Superior temporal gyrus (tissue), 1 donor: ENCODE results near the gene STATH.
"Not testable (repeated sequence)": the region's sequence is repeated elsewhere in the genome, so short reads cannot be mapped to it uniquely, and the experiment has no call there.

ENCODE experiments used
- DNase-seq: peaks from one replicate; pipeline ENCODE4 v3.0.0-alpha.2; 2016; ENCODE audit errors: extremely low spot score

The STATH gene

GRCh38 chr4:69995526-69996016, at the start of gene STATH:
STATH (plus strand) TSS chr4:69995966; CDS start chr4:69998438, 2,472 bp downstream.
- no peak for DNase-seq

GRCh38 chr4:69951602-69952001, 44.2 kb upstream of the STATH start:
- DNase-seq, result no peak

GRCh38 chr4:69957209-69957608, 38.6 kb upstream of the STATH start:
- no peak for DNase-seq

- DNase-seq, result no peak
These were observed 30.1 kb upstream of the STATH start, which contains the start of gene CSN2 for GRCh38 chr4:69965628-69966027. CSN2 (minus strand) TSS chr4:69965728; CDS start chr4:69960995, 4,733 bp downstream.

- no peak for DNase-seq
These were observed 25.7 kb upstream of the STATH start for GRCh38 chr4:69970071-69970470.

GRCh38 chr4:69974631-69975030, 21.1 kb upstream of the STATH start:
- DNase-seq, result no peak

GRCh38 chr4:69977582-69977981, 18.2 kb upstream of the STATH start:
- no peak for DNase-seq

- DNase-seq, result peak; percentile 45
These were observed 11.7 kb upstream of the STATH start for GRCh38 chr4:69984030-69984443.

GRCh38 chr4:69986663-69987062, 9.1 kb upstream of the STATH start:
- DNase-seq, result no peak

- DNase-seq, result no peak
These were observed 4.8 kb upstream of the STATH start for GRCh38 chr4:69991016-69991415.

- DNase-seq, result no peak
These were observed 984 bp upstream of the STATH start for GRCh38 chr4:69994782-69995181.

- no peak for DNase-seq
These were observed 3.7 kb downstream of the STATH start for GRCh38 chr4:69999420-69999819.

GRCh38 chr4:70000711-70001110, 4.9 kb downstream of the STATH start:
- DNase-seq, result no peak

- DNase-seq, result no peak
These were observed 6.7 kb downstream of the STATH start for GRCh38 chr4:70002507-70002906.

GRCh38 chr4:70008771-70009170, 13.0 kb downstream of the STATH start:
- no peak for DNase-seq

GRCh38 chr4:70019006-70019405, 23.2 kb downstream of the STATH start:
- DNase-seq, result not testable (repeated sequence)

- no peak for DNase-seq
These were observed 27.5 kb downstream of the STATH start for GRCh38 chr4:70023218-70023617.

GRCh38 chr4:70027011-70027410, 31.2 kb downstream of the STATH start:
- DNase-seq, result no peak

- DNase-seq, result not testable (repeated sequence)
These were observed 32.4 kb downstream of the STATH start, which contains the start of gene HTN3 for GRCh38 chr4:70028159-70028558. HTN3 (plus strand) TSS chr4:70028459; CDS start chr4:70030741, 2,282 bp downstream.

GRCh38 chr4:70037559-70037958, 41.8 kb downstream of the STATH start:
- not testable (repeated sequence) for DNase-seq

GRCh38 chr4:70039928-70040327, 44.2 kb downstream of the STATH start:
- DNase-seq, result not testable (repeated sequence)

- no peak for DNase-seq
These were observed 46.0 kb downstream of the STATH start for GRCh38 chr4:70041652-70042286.

- DNase-seq, result not testable (repeated sequence)
These were observed 54.4 kb downstream of the STATH start, which contains the start of gene HTN1 for GRCh38 chr4:70050138-70050537. HTN1 (plus strand) TSS chr4:70050438; CDS start chr4:70053077, 2,639 bp downstream.
